GM12865 (cell line): ENCODE data around the gene RPUSD1.
"Not testable (repeated sequence)": the region's sequence is repeated elsewhere in the genome, so short reads cannot be mapped to it uniquely, and the experiment has no call there.

Experiments used
- DNase-seq: peaks from one replicate; pipeline ENCODE4 v3.0.0; 2010; ENCODE audit warnings: low read depth
- H3K4me3 ChIP-seq: 2 replicates; pipeline ENCODE4 v1.5.1; 2011; ENCODE audit warnings: mild to moderate bottlenecking, low read depth, low read length, control low read depth
- TF ChIP-seq, protein P1 (sequence below): IDR thresholded peaks from 2 replicates; pipeline ENCODE4 v1.5.1; 2011; ENCODE audit warnings: low read length, control low read depth, low read depth, inconsistent platforms; ENCODE audit not compliant: insufficient read depth; ENCODE audit errors: missing control alignments

RPUSD1 gene

GRCh38 chr16:778447-778846, 9.7 kb downstream of the RPUSD1 start:
- H3K4me3 ChIP-seq: no peak overlapping the region
- DNase-seq: no peak
- TF ChIP-seq, protein P1, sequence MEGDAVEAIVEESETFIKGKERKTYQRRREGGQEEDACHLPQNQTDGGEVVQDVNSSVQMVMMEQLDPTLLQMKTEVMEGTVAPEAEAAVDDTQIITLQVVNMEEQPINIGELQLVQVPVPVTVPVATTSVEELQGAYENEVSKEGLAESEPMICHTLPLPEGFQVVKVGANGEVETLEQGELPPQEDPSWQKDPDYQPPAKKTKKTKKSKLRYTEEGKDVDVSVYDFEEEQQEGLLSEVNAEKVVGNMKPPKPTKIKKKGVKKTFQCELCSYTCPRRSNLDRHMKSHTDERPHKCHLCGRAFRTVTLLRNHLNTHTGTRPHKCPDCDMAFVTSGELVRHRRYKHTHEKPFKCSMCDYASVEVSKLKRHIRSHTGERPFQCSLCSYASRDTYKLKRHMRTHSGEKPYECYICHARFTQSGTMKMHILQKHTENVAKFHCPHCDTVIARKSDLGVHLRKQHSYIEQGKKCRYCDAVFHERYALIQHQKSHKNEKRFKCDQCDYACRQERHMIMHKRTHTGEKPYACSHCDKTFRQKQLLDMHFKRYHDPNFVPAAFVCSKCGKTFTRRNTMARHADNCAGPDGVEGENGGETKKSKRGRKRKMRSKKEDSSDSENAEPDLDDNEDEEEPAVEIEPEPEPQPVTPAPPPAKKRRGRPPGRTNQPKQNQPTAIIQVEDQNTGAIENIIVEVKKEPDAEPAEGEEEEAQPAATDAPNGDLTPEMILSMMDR: no peak

DNA sequence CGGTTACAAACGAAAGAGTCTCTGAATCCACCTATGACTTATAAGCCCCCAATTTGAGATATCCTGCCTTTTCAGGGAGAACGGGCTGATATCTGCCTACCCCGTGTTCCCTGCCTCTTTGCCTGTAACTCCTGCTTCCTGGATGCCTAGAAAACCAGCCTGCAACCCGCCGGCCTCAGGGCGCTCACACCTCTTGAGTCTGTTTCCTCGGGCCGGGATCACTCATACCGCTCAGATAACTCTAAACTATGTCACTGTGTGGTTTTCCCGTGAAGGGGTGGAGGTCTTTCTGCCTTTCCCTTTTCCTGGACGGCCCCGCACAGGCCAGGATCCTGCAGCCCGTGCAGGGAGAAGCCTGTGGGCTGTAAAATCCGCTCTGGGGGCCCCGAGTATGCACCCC, 10.4 kb downstream of the RPUSD1 start:
- H3K4me3 ChIP-seq: no peak overlapping the region
- no peak for DNase-seq
- TF ChIP-seq, protein P1: no peak

GRCh38 chr16:776824-777223, 11.4 kb downstream of the RPUSD1 start:
- no peak overlapping the region for H3K4me3 ChIP-seq
- DNase-seq: no peak
- TF ChIP-seq, protein P1: no peak

GRCh38 chr16:776298-776697, 11.9 kb downstream of the RPUSD1 start:
- not testable (repeated sequence) for H3K4me3 ChIP-seq, DNase-seq

DNA sequence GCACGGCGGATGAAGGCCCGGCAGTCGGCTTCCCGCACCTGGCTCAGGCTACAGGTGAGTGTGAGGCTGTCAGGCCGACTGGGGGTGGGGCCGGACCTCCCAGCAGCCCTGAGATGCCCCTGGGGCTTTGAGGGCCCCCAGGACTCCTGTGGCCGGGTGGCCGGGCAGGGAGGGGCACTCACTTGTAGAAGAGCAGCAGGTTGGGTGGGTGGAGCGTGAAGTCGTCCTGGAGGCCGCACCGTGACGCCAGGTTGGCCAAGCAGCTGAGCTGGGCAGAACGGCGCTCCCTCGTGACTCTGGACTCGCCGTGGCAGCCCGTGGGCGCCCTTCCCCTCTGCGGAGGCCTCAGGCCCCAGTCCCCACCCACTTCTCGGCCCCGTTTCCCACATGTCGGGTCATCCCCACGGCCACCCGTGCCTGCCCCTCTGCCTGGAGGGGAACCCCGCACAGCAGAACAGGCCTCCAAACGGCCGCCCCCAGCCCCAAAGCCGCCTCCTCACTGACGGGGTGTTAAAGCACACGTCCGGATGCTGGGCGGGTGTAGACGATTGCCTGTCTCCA, 12.9 kb downstream of the RPUSD1 start:
- TF ChIP-seq, protein P1: no peak
- H3K4me3 ChIP-seq: no peak overlapping the region
- no peak for DNase-seq

- H3K4me3 ChIP-seq: no peak overlapping the region
- TF ChIP-seq, protein P1: no peak
- DNase-seq: no peak
Observed at GRCh38 chr16:774086-775001, 13.8 kb downstream of the RPUSD1 start.

- no peak for DNase-seq
- no peak overlapping the region for H3K4me3 ChIP-seq
- TF ChIP-seq, protein P1: no peak
Observed at GRCh38 chr16:772959-773358, 15.2 kb downstream of the RPUSD1 start.
